HepG2 (cell line): ENCODE results near the gene RPS19BP1. TPM values are rescaled to one million over a fixed set of nuclear protein-coding genes. Genes with fewer than 3 reads are reported as not detected.

ENCODE experiments used
- JUND ChIP-seq: sonication (generic); formaldehyde crosslinking; IDR thresholded peaks from 2 replicates; pipeline ENCODE4 v1.8.0; 2022; ENCODE audit warnings: mild to moderate bottlenecking, missing genetic modification reagents
- KLF11 ChIP-seq: IDR thresholded peaks from 2 replicates; pipeline ENCODE4 v1.6.1; 2016; ENCODE audit warnings: missing compliant biosample characterization
- MXI1 ChIP-seq: IDR thresholded peaks from 3 replicates; pipeline ENCODE4 v1.6.1; 2012; ENCODE audit warnings: low read depth, low read length, inconsistent platforms, borderline replicate concordance
- RNF2 ChIP-seq: fragments of 450-650 bp; conservative IDR thresholded peaks from 2 replicates; pipeline ENCODE4 v1.6.1; 2016; ENCODE audit warnings: low read depth
- SYNCRIP ChIP-seq: fragments of 200-400 bp; formaldehyde crosslinking; IDR thresholded peaks from 2 replicates; pipeline ENCODE4 v1.6.1; 2018; ENCODE audit warnings: mild to moderate bottlenecking, low read depth, low read length; ENCODE audit not compliant: insufficient read depth
- THAP11 ChIP-seq: IDR thresholded peaks from 2 replicates; pipeline ENCODE4 v1.6.1; 2016; ENCODE audit warnings: missing biosample characterization, missing genetic modification reagents
- TSC22D2 ChIP-seq: sonication (generic); formaldehyde crosslinking; IDR thresholded peaks from 2 replicates; pipeline ENCODE4 v1.5.1; 2020; ENCODE audit warnings: missing genetic modification reagents, mild to moderate bottlenecking, borderline replicate concordance
- ZNF430 ChIP-seq: sonication (generic); formaldehyde crosslinking; IDR thresholded peaks from 2 replicates; pipeline ENCODE4 v1.9.0; 2021; ENCODE audit warnings: mild to moderate bottlenecking, missing genetic modification reagents
- ZNF816 ChIP-seq: sonication (generic); formaldehyde crosslinking; IDR thresholded peaks from 2 replicates; pipeline ENCODE4 v1.8.0; 2022; ENCODE audit warnings: missing genetic modification reagents, mild to moderate bottlenecking, borderline replicate concordance
- ZSCAN22 ChIP-seq: sonication (generic); formaldehyde crosslinking; IDR thresholded peaks from 2 replicates; pipeline ENCODE4 v1.4.0; 2020; ENCODE audit warnings: mild to moderate bottlenecking, missing genetic modification reagents
- polyA plus RNA-seq, 8 experiments: library from polyadenylated mRNA; depleted of rRNA in 3 of 8; stranded (reverse) in 7 of 8; unstranded in 1 of 8; fragments of >200 nt; fragmentation: Illumina TruSeq in 4 of 8; extraction: Trizol in 4 of 8; gene quantifications; 2 replicates each; pipeline versions ENCODE4 v1.2.1 to v1.2.3, GENCODE V29; 2011 to 2016; ENCODE audit warnings: low read depth in 4 of 8, missing spikeins in 1 of 8, mixed read lengths in 1 of 8; ENCODE audit not compliant: insufficient read depth in 1 of 8
- total RNA-seq, 5 experiments: library from RNA; depleted of rRNA; stranded (reverse); fragments of >200 nt; fragmentation: Illumina TruSeq; extraction: Trizol; gene quantifications; 2 replicates each; pipeline ENCODE4 v1.2.3, GENCODE V29; 2016; ENCODE audit warnings: low read depth in 1 of 5
- TF ChIP-seq, protein P1 (sequence below): IDR thresholded peaks from 2 replicates; pipeline ENCODE4 v1.6.1; 2016; ENCODE audit warnings: missing compliant biosample characterization, missing genetic modification reagents, borderline replicate concordance
- TF ChIP-seq, protein P2 (sequence below): sonication (generic); formaldehyde crosslinking; IDR thresholded peaks from 2 replicates; pipeline ENCODE4 v1.5.1; 2020; ENCODE audit warnings: mild to moderate bottlenecking, moderate library complexity, missing genetic modification reagents
- TF ChIP-seq, protein P3 (sequence below): IDR thresholded peaks from 2 replicates; pipeline ENCODE4 v1.6.1; 2018; ENCODE audit warnings: missing genetic modification reagents
- TF ChIP-seq, protein P4 (sequence below): sonication (generic); formaldehyde crosslinking; IDR thresholded peaks from 2 replicates; pipeline ENCODE4 v1.5.1; 2020; ENCODE audit warnings: missing genetic modification reagents, mild to moderate bottlenecking, borderline replicate concordance
- TF ChIP-seq, protein P5 (sequence below): sonication (generic); formaldehyde crosslinking; conservative IDR thresholded peaks from 2 replicates; pipeline ENCODE4 v1.8.0; 2022; ENCODE audit warnings: mild to moderate bottlenecking, moderate library complexity, missing genetic modification reagents
- TF ChIP-seq, protein P6 (sequence below): sonication (generic); formaldehyde crosslinking; IDR thresholded peaks from 2 replicates; pipeline ENCODE4 v1.5.1; 2020; ENCODE audit warnings: missing genetic modification reagents, mild to moderate bottlenecking, borderline replicate concordance

RPS19BP1 gene
- total and polyA plus RNA-seq, 2 of the 13 experiments (the other 11 are each of a cell fraction or from before 2014, with no cell fraction given), result 44.3 to 81.3 TPM

DNA sequence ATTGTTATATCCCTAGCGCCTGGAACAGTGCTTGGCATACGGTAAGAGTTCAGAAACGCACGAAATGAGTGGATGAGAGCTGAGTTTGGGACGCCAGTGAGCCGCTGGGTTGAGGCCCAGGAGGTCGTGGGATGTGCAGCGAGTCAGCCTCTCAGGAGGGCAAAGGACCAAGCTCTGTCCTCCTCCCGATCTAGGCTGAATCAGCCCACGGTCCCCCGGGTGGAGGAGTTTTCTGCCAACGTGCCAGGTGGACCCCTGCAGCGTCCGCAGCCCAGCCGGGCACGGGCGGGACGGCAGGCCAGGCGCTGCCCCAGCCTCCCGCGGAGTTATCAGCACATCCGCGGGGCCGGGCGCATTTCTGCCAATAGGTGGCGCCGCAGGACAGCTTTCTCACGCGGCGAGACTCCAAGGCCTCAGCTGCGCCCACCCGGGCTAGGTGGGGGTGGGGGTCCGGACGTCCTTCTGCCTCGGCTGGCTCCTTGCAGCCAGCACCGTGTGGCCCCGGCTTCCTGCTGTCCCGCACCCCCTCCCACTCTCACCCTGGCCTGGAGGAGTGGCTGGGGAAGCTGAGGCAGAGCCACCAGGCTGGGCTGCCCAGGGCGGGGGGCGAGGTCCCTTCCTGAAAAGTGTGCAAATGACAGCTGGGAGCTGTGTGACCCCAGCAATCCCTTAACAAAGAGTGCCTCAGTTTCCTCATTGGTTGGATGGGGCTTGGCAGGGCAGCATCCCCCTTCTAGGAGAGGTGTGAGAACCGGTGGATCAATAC lies 2.2 kb upstream of the RPS19BP1 start (continued):
- peak; percentile 26; the same call in 1 of the 2 replicates for TF ChIP-seq THAP11 (CRISPR knock-in tag)
- peak; percentile 28; the same call in 1 of the 3 replicates for TF ChIP-seq MXI1
- TF ChIP-seq, protein P1, sequence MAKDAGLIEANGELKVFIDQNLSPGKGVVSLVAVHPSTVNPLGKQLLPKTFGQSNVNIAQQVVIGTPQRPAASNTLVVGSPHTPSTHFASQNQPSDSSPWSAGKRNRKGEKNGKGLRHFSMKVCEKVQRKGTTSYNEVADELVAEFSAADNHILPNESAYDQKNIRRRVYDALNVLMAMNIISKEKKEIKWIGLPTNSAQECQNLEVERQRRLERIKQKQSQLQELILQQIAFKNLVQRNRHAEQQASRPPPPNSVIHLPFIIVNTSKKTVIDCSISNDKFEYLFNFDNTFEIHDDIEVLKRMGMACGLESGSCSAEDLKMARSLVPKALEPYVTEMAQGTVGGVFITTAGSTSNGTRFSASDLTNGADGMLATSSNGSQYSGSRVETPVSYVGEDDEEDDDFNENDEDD (CRISPR knock-in tag), result no peak
- no peak; the same call in 1 of the 2 replicates for TF ChIP-seq JUND (CRISPR knock-in tag)
- TF ChIP-seq, protein P2, sequence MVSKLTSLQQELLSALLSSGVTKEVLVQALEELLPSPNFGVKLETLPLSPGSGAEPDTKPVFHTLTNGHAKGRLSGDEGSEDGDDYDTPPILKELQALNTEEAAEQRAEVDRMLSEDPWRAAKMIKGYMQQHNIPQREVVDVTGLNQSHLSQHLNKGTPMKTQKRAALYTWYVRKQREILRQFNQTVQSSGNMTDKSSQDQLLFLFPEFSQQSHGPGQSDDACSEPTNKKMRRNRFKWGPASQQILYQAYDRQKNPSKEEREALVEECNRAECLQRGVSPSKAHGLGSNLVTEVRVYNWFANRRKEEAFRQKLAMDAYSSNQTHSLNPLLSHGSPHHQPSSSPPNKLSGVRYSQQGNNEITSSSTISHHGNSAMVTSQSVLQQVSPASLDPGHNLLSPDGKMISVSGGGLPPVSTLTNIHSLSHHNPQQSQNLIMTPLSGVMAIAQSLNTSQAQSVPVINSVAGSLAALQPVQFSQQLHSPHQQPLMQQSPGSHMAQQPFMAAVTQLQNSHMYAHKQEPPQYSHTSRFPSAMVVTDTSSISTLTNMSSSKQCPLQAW (CRISPR knock-in tag), result peak; percentile 73
- TF ChIP-seq, protein P3, sequence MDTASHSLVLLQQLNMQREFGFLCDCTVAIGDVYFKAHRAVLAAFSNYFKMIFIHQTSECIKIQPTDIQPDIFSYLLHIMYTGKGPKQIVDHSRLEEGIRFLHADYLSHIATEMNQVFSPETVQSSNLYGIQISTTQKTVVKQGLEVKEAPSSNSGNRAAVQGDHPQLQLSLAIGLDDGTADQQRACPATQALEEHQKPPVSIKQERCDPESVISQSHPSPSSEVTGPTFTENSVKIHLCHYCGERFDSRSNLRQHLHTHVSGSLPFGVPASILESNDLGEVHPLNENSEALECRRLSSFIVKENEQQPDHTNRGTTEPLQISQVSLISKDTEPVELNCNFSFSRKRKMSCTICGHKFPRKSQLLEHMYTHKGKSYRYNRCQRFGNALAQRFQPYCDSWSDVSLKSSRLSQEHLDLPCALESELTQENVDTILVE (CRISPR knock-in tag), result no peak
- TF ChIP-seq SYNCRIP, result no peak
- TF ChIP-seq ZSCAN22, result no peak
- TF ChIP-seq ZNF816 (CRISPR knock-in tag), result no peak
- 0 out of 2 replicates have a peak, but pooled peaks have one; percentile 55 for TF ChIP-seq ZNF430
- TF ChIP-seq RNF2, result no peak
- no peak for TF ChIP-seq TSC22D2 (CRISPR knock-in tag)
- TF ChIP-seq, protein P4, sequence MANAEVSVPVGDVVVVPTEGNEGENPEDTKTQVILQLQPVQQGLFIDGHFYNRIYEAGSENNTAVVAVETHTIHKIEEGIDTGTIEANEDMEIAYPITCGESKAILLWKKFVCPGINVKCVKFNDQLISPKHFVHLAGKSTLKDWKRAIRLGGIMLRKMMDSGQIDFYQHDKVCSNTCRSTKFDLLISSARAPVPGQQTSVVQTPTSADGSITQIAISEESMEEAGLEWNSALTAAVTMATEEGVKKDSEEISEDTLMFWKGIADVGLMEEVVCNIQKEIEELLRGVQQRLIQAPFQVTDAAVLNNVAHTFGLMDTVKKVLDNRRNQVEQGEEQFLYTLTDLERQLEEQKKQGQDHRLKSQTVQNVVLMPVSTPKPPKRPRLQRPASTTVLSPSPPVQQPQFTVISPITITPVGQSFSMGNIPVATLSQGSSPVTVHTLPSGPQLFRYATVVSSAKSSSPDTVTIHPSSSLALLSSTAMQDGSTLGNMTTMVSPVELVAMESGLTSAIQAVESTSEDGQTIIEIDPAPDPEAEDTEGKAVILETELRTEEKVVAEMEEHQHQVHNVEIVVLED, result no peak
- TF ChIP-seq, protein P5, sequence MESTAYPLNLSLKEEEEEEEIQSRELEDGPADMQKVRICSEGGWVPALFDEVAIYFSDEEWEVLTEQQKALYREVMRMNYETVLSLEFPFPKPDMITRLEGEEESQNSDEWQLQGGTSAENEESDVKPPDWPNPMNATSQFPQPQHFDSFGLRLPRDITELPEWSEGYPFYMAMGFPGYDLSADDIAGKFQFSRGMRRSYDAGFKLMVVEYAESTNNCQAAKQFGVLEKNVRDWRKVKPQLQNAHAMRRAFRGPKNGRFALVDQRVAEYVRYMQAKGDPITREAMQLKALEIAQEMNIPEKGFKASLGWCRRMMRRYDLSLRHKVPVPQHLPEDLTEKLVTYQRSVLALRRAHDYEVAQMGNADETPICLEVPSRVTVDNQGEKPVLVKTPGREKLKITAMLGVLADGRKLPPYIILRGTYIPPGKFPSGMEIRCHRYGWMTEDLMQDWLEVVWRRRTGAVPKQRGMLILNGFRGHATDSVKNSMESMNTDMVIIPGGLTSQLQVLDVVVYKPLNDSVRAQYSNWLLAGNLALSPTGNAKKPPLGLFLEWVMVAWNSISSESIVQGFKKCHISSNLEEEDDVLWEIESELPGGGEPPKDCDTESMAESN (CRISPR knock-in tag), result no peak
- TF ChIP-seq, protein P6, sequence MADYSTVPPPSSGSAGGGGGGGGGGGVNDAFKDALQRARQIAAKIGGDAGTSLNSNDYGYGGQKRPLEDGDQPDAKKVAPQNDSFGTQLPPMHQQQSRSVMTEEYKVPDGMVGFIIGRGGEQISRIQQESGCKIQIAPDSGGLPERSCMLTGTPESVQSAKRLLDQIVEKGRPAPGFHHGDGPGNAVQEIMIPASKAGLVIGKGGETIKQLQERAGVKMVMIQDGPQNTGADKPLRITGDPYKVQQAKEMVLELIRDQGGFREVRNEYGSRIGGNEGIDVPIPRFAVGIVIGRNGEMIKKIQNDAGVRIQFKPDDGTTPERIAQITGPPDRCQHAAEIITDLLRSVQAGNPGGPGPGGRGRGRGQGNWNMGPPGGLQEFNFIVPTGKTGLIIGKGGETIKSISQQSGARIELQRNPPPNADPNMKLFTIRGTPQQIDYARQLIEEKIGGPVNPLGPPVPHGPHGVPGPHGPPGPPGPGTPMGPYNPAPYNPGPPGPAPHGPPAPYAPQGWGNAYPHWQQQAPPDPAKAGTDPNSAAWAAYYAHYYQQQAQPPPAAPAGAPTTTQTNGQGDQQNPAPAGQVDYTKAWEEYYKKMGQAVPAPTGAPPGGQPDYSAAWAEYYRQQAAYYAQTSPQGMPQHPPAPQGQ (CRISPR knock-in tag), result no peak
- TF ChIP-seq KLF11 (CRISPR knock-in tag), result no peak
